HEK293 (cell line): Measurements from ENCODE around the gene PRIMPOL.

Source experiments
- BCL11A ChIP-seq: fragments of 450-650 bp; formaldehyde crosslinking; IDR thresholded peaks from 2 replicates; pipeline ENCODE4 v1.5.1; 2016; ENCODE audit warnings: low read depth, missing biosample characterization, missing genetic modification characterization
- KLF9 ChIP-seq: fragments of 450-650 bp; formaldehyde crosslinking; IDR thresholded peaks from 2 replicates; pipeline ENCODE4 v1.5.1; 2016; ENCODE audit warnings: missing biosample characterization, missing genetic modification characterization, low read depth
- SALL2 ChIP-seq: fragments of 450-650 bp; formaldehyde crosslinking; IDR thresholded peaks from 2 replicates; pipeline ENCODE4 v1.5.0; 2017; ENCODE audit warnings: missing biosample characterization, mild to moderate bottlenecking, missing genetic modification characterization, borderline replicate concordance
- SP3 ChIP-seq: fragments of 450-650 bp; formaldehyde crosslinking; IDR thresholded peaks from 2 replicates; pipeline ENCODE4 v1.5.1; 2016; ENCODE audit warnings: missing biosample characterization, missing genetic modification characterization
- WT1 ChIP-seq: fragments of 450-650 bp; formaldehyde crosslinking; IDR thresholded peaks from 2 replicates; pipeline ENCODE4 v1.5.1; 2016; ENCODE audit warnings: missing biosample characterization, missing genetic modification characterization
- YY2 ChIP-seq: fragments of 450-650 bp; formaldehyde crosslinking; IDR thresholded peaks from 2 replicates; pipeline ENCODE4 v1.5.1; 2016; ENCODE audit warnings: missing biosample characterization, missing genetic modification characterization
- ZBTB1 ChIP-seq: fragments of 450-650 bp; formaldehyde crosslinking; IDR thresholded peaks from 2 replicates; pipeline ENCODE4 v1.5.1; 2016; ENCODE audit warnings: missing biosample characterization, missing genetic modification characterization
- ZEB2 ChIP-seq: fragments of 450-650 bp; formaldehyde crosslinking; IDR thresholded peaks from 2 replicates; pipeline ENCODE4 v1.5.1; 2016; ENCODE audit warnings: missing biosample characterization, missing genetic modification characterization
- ZFP41 ChIP-seq: fragments of 450-650 bp; formaldehyde crosslinking; IDR thresholded peaks from 2 replicates; pipeline ENCODE4 v1.5.1; 2016; ENCODE audit warnings: missing biosample characterization, missing genetic modification characterization, borderline replicate concordance
- ZNF223 ChIP-seq: fragments of 450-650 bp; formaldehyde crosslinking; IDR thresholded peaks from 2 replicates; pipeline ENCODE4 v1.5.1; 2016; ENCODE audit warnings: missing biosample characterization, missing genetic modification characterization
- ZNF354C ChIP-seq: fragments of 450-650 bp; formaldehyde crosslinking; IDR thresholded peaks from 2 replicates; pipeline ENCODE4 v1.5.1; 2016; ENCODE audit warnings: missing biosample characterization, missing genetic modification characterization, low read depth, borderline replicate concordance
- ZNF391 ChIP-seq: fragments of 450-650 bp; formaldehyde crosslinking; IDR thresholded peaks from 2 replicates; pipeline ENCODE4 v1.5.1; 2016; ENCODE audit warnings: low read depth, missing biosample characterization, missing genetic modification characterization, borderline replicate concordance
- ZNF555 ChIP-seq: fragments of 450-650 bp; formaldehyde crosslinking; conservative IDR thresholded peaks from 2 replicates; pipeline ENCODE4 v1.5.1; 2017; ENCODE audit warnings: missing biosample characterization, mild to moderate bottlenecking, missing genetic modification characterization, inconsistent platforms
- ZNF610 ChIP-seq: fragments of 450-650 bp; formaldehyde crosslinking; IDR thresholded peaks from 2 replicates; pipeline ENCODE4 v1.5.1; 2016; ENCODE audit warnings: missing biosample characterization, missing genetic modification characterization, borderline replicate concordance
- ZNF623 ChIP-seq: fragments of 450-650 bp; formaldehyde crosslinking; IDR thresholded peaks from 2 replicates; pipeline ENCODE4 v1.5.1; 2016; ENCODE audit warnings: missing biosample characterization, missing genetic modification characterization
- ZNF660 ChIP-seq: fragments of 450-650 bp; IDR thresholded peaks from 2 replicates; pipeline ENCODE4 v1.5.1; 2018; ENCODE audit warnings: missing biosample characterization, mild to moderate bottlenecking, missing genetic modification characterization
- TF ChIP-seq, protein P1 (sequence below): fragments of 450-650 bp; formaldehyde crosslinking; conservative IDR thresholded peaks from 2 replicates; pipeline ENCODE4 v1.5.1; 2016; ENCODE audit warnings: low read depth, missing biosample characterization, missing genetic modification characterization
- TF ChIP-seq, protein P2 (sequence below): fragments of 450-650 bp; formaldehyde crosslinking; IDR thresholded peaks from 2 replicates; pipeline ENCODE4 v1.5.1; 2017; ENCODE audit warnings: missing biosample characterization, missing genetic modification characterization
- TF ChIP-seq, protein P3 (sequence below): fragments of 450-650 bp; formaldehyde crosslinking; IDR thresholded peaks from 2 replicates; pipeline ENCODE4 v1.5.1; 2016; ENCODE audit warnings: missing biosample characterization, missing genetic modification characterization
- TF ChIP-seq, protein P4 (sequence below): fragments of 450-650 bp; formaldehyde crosslinking; IDR thresholded peaks from 2 replicates; pipeline ENCODE4 v1.5.1; 2017; ENCODE audit warnings: missing biosample characterization, missing genetic modification characterization
- TF ChIP-seq, protein P5 (sequence below): fragments of 450-650 bp; formaldehyde crosslinking; IDR thresholded peaks from 2 replicates; pipeline ENCODE4 v1.5.1; 2016; ENCODE audit warnings: missing biosample characterization, missing genetic modification characterization
- TF ChIP-seq, protein P6 (sequence below): fragments of 450-650 bp; formaldehyde crosslinking; IDR thresholded peaks from 2 replicates; pipeline ENCODE4 v1.5.1; 2016; ENCODE audit warnings: missing biosample characterization, missing genetic modification characterization

PRIMPOL gene

DNA sequence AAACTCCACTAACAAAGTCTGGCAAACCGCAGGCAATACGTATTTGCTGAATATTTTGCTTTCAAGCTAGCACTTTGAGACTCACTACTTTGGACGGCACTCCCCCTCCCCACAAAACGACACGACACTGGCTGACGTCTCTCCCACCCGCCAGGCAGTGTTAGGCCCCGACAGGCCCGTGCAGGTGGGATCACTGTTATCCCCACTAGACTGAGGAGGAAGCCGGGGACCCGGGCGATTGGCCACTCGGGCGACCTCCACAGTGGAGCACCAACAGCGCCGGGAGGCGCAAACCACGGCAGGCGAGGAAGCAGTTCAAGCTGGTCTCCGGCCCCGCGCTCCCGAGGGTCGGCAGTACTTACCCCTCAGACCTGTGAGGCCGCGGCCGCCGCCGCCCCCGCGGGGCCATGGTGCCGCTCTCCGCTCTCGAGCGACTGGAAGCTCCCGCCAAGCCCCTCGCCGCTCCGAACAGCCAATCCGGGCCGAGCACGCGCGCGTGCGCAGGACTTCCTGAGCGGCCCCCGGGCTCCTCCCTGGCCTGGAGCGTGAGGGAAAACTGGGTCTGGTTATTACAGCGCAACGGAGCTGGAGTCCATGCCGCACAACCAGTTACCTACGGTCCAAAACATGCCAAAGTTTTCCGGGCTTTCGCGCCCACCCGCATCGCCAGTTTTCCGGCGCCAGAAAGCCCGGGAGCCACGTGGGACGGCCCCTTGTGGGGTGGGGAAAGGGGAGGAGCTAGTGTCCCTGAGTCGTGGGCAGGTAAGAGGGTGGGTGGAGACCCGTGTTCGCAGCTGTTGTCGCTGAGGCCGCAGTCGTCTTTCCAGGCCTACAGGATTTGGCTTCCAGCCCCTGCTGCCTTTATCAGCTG lies 84.4 kb downstream of the PRIMPOL start, which contains the start of gene CENPU (continued):
- TF ChIP-seq ZNF610 (tag by site-specific recombination) (no peak; the same call in 1 of the 2 replicates), SALL2 (tag by site-specific recombination) (no peak; the same call in 1 of the 2 replicates), BCL11A (tag by site-specific recombination) (0 out of 2 replicates have a peak, but pooled peaks have one; percentile 5), ZNF391 (peak; percentile 91; the same call in 1 of the 2 replicates), ZNF223 (tag by site-specific recombination) (no peak), YY2 (tag by site-specific recombination) (peak; percentile 51; the same call in 1 of the 2 replicates), ZBTB1 (tag by site-specific recombination) (no peak), ZNF660 (tag by site-specific recombination) (peak; percentile 98), ZNF354C (tag by site-specific recombination) (no peak), ZFP41 (tag by site-specific recombination) (no peak), ZNF555 (tag by site-specific recombination) (no peak), SP3 (peak; percentile 98), WT1 (tag by site-specific recombination) (peak; percentile 70), KLF9 (tag by site-specific recombination) (peak; percentile 43; the same call in 1 of the 2 replicates), ZEB2 (tag by site-specific recombination) (peak; percentile 81), ZNF623 (tag by site-specific recombination) (peak; percentile 33; the same call in 1 of the 2 replicates)
- TF ChIP-seq, protein P1, sequence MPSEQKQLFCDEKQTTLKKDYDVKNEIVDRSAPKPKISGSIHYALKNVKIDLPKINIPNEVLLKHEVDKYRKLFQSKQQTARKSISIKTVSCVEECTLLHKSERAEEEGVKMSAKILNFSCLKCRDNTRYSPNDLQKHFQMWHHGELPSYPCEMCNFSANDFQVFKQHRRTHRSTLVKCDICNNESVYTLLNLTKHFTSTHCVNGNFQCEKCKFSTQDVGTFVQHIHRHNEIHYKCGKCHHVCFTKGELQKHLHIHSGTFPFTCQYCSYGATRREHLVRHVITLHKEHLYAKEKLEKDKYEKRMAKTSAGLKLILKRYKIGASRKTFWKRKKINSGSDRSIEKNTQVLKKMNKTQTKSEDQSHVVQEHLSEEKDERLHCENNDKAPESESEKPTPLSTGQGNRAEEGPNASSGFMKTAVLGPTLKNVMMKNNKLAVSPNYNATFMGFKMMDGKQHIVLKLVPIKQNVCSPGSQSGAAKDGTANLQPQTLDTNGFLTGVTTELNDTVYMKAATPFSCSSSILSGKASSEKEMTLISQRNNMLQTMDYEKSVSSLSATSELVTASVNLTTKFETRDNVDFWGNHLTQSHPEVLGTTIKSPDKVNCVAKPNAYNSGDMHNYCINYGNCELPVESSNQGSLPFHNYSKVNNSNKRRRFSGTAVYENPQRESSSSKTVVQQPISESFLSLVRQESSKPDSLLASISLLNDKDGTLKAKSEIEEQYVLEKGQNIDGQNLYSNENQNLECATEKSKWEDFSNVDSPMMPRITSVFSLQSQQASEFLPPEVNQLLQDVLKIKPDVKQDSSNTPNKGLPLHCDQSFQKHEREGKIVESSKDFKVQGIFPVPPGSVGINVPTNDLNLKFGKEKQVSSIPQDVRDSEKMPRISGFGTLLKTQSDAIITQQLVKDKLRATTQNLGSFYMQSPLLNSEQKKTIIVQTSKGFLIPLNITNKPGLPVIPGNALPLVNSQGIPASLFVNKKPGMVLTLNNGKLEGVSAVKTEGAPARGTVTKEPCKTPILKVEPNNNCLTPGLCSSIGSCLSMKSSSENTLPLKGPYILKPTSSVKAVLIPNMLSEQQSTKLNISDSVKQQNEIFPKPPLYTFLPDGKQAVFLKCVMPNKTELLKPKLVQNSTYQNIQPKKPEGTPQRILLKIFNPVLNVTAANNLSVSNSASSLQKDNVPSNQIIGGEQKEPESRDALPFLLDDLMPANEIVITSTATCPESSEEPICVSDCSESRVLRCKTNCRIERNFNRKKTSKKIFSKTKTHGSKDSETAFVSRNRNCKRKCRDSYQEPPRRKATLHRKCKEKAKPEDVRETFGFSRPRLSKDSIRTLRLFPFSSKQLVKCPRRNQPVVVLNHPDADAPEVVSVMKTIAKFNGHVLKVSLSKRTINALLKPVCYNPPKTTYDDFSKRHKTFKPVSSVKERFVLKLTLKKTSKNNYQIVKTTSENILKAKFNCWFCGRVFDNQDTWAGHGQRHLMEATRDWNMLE (tag by site-specific recombination) = peak; percentile 51; the same call in 1 of the 2 replicates
- TF ChIP-seq, protein P2, sequence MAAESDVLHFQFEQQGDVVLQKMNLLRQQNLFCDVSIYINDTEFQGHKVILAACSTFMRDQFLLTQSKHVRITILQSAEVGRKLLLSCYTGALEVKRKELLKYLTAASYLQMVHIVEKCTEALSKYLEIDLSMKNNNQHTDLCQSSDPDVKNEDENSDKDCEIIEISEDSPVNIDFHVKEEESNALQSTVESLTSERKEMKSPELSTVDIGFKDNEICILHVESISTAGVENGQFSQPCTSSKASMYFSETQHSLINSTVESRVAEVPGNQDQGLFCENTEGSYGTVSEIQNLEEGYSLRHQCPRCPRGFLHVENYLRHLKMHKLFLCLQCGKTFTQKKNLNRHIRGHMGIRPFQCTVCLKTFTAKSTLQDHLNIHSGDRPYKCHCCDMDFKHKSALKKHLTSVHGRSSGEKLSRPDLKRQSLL (tag by site-specific recombination) = peak; percentile 98
- TF ChIP-seq, protein P3, sequence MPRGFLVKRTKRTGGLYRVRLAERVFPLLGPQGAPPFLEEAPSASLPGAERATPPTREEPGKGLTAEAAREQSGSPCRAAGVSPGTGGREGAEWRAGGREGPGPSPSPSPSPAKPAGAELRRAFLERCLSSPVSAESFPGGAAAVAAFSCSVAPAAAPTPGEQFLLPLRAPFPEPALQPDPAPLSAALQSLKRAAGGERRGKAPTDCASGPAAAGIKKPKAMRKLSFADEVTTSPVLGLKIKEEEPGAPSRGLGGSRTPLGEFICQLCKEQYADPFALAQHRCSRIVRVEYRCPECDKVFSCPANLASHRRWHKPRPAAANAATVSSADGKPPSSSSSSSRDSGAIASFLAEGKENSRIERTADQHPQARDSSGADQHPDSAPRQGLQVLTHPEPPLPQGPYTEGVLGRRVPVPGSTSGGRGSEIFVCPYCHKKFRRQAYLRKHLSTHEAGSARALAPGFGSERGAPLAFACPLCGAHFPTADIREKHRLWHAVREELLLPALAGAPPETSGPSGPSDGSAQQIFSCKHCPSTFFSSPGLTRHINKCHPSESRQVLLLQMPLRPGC (tag by site-specific recombination) = peak; percentile 82; the same call in 1 of the 2 replicates
- TF ChIP-seq, protein P4, sequence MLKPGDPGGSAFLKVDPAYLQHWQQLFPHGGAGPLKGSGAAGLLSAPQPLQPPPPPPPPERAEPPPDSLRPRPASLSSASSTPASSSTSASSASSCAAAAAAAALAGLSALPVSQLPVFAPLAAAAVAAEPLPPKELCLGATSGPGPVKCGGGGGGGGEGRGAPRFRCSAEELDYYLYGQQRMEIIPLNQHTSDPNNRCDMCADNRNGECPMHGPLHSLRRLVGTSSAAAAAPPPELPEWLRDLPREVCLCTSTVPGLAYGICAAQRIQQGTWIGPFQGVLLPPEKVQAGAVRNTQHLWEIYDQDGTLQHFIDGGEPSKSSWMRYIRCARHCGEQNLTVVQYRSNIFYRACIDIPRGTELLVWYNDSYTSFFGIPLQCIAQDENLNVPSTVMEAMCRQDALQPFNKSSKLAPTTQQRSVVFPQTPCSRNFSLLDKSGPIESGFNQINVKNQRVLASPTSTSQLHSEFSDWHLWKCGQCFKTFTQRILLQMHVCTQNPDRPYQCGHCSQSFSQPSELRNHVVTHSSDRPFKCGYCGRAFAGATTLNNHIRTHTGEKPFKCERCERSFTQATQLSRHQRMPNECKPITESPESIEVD = no peak; the same call in 1 of the 2 replicates
- TF ChIP-seq, protein P5, sequence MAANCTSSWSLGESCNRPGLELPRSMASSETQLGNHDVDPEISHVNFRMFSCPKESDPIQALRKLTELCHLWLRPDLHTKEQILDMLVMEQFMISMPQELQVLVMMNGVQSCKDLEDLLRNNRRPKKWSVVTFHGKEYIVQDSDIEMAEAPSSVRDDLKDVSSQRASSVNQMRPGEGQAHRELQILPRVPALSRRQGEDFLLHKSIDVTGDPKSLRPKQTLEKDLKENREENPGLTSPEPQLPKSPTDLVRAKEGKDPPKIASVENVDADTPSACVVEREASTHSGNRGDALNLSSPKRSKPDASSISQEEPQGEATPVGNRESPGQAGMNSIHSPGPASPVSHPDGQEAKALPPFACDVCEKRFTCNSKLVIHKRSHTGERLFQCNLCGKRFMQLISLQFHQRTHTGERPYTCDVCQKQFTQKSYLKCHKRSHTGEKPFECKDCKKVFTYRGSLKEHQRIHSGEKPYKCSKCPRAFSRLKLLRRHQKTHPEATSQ = no peak; the same call in 1 of the 2 replicates
- TF ChIP-seq, protein P6, sequence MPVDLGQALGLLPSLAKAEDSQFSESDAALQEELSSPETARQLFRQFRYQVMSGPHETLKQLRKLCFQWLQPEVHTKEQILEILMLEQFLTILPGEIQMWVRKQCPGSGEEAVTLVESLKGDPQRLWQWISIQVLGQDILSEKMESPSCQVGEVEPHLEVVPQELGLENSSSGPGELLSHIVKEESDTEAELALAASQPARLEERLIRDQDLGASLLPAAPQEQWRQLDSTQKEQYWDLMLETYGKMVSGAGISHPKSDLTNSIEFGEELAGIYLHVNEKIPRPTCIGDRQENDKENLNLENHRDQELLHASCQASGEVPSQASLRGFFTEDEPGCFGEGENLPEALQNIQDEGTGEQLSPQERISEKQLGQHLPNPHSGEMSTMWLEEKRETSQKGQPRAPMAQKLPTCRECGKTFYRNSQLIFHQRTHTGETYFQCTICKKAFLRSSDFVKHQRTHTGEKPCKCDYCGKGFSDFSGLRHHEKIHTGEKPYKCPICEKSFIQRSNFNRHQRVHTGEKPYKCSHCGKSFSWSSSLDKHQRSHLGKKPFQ (tag by site-specific recombination) = no peak
